A549 treated with CORT108297 at 1 μM for 4 hours (cell line): ENCODE data around the gene CXXC1. TPM values are rescaled to one million over a fixed set of nuclear protein-coding genes. Genes with fewer than 3 reads are reported as not detected.

ENCODE experiments used
- total RNA-seq: library from RNA; stranded (reverse); fragments of 200-300 nt; extraction: Qiagen RNA extraction; gene quantifications from 5 replicates; pipeline ENCODE4 v1.2.3, GENCODE V29; 2022

The CXXC1 gene
- total RNA-seq = 42.9 to 55.7 TPM (median 51.4 TPM) in 5 replicates

DNA sequence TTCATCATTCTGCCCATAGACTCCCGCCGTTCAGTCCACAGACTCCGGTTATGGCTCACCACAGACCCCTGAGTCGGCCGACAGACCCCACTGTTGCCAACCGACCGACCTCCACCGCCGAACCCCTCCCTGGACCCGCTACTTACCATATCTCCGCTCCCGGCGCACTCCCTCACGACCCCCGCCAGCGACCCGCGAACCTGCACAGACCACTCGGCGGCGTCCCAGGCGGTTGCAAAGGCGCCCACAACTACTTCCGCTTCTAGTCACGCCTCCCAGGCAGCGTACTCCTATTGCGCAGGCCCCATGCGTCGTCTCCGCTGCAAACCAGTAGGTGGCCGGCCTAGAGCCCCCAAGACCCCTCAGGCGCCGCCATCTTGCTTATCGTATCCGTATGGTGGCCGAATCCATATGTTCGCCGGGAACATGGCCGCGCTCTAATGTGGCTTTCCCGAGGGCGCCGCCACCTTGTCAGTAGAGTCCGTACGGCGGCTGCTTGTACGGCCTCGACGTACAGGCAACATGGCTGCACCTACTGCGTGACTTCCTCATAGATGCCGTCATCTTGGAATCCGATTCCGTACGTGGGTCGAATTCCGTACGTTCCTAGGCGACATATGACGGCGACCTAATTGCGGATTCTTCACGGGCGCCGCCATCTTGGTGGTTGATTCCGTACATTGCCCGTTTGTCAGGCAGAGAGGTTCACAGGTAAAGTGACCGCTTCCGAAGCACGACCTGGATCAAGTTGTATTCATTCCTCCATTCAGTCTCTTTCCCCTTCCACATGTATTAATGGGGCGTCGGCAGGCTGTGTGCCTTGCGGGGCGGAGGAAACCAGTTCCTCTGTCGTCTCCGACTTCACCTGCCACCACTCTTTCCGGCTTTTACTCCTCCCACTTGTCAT, at the start of gene CXXC1:
CXXC1 (minus strand) TSS at position 252 of the 907 bp plus-strand sequence; CDS start at position 149, 103 bp downstream.

DNA sequence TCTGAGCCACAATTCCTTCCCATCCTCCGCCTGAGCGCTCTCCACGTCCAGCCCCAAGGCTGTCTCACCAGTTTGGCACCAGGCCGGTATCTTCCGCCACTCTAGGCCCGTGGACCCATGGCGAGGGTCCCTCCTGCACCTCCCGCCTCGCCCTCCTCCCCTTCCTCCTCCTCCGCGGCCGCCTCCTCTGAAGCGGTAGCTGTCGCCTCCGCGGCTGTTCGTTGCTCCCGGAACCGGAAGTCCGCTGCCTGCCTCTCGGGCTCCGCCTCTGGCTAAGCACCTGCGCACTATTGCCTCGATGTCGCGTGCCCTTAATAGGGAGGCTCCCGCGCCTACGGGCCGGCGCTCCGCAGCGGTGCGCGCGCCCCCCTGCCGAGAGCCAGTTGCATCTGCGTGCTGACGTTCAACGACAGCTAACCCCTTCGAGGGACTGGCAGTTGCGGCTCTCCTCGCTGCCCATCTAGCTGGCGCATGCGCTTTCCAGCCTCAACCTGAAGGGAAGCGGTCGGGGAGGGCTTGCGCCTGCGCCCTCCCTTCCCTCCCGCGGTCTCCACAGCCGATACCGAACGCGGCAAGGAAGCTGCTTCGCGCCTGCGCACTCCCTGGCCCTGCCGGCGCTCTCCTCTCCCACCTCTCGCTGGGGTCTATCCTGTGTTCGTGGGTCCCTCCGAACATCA, 6.1 kb downstream of the CXXC1 start, which contains the start of gene MBD1:
MBD1 (minus strand) TSS at position 229 of the 677 bp plus-strand sequence. CDS start 1,531 bp downstream, outside the sequence.

DNA sequence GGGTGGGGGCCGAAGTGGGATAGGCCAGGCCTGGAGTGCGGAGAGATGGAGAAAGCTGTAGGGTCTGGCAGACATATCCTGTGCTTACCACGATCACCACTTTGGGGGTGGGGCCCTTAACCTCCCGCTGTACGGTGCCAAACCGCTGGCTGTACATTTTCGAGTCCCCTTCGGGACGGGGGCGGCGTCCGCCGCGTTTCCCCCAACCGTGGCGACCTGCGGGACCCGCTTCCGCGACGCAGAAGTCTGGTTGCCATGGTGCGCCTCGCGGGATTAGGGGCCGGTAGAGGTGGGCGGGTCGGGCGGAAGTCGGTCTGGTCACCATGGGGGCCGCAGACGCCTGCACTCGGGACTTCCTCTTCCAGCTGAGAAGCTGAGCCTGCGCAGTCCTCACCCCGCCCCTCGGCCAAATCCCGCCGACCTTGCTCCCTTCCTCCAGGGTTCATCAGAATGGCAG, 21.2 kb downstream of the CXXC1 start, which contains the start of gene CFAP53:
CFAP53 (minus strand) TSS at position 248 of the 457 bp plus-strand sequence; CDS start at position 157, 91 bp downstream.

Other genes with a start within 250 kb of the CXXC1 start
- 10.0 to 12.3 TPM (median 11.0 TPM) in 5 replicates for gene MYO5B, start 92.5 kb downstream of the CXXC1 start, total RNA-seq
- 0.30 to 0.41 TPM (median 0.37 TPM) in 5 replicates for gene CFAP53, start 21.2 kb downstream of the CXXC1 start, total RNA-seq
- 27.6 to 38.6 TPM (median 37.7 TPM) in 5 replicates for gene MBD1, start 6.2 kb downstream of the CXXC1 start, total RNA-seq
- 11.4 to 14.9 TPM (median 12.0 TPM) in 5 replicates for gene SKA1, start 87.4 kb upstream of the CXXC1 start, total RNA-seq